ENCODE measurements around the gene LYVE1. TPM values are rescaled to one million over a fixed set of nuclear protein-coding genes. Genes with fewer than 3 reads are reported as not detected.

The LYVE1 gene
- total RNA-seq, 1 experiment from 2014 or later = 0.11 TPM

DNA sequence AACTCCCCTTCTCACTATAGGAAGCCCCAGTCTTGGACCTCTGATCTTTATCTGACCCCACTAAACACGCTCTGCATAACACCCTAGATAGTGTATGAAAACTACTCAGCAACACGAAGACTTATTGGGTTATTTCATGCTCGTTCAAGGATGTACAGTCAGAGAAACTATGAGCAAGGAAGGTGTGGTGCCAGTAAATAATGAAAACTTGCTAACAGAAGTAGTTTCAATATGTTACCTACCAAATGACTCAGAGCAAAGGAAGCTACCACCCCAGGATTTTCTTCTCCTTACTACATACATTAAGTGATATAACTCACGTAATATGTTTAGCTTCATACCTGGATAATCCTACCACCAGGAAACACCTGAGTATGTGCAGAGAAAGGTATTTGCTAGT lies 25.9 kb upstream of the LYVE1 start:
- Histone ChIP-seq H3K36me3 (ENCODE audit: insufficient read depth, low read length, poor library complexity, severe bottlenecking) (no peaks in the 10 kb centered on the region), H3K9me3 (ENCODE audit: low read depth, low read length, poor library complexity, severe bottlenecking) (no peaks in the 10 kb centered on the region), H3K27ac (ENCODE audit: low read depth, low read length, poor library complexity, severe bottlenecking) (no peak overlapping the region), H3K4me3 (ENCODE audit: low read depth, low read length, poor library complexity, severe bottlenecking) (no peak overlapping the region), H3K27me3 (replicated peaks; ENCODE audit: insufficient read depth, low read depth, low read length, poor library complexity) (no peaks in the 10 kb centered on the region), H3K4me1 (ENCODE audit: insufficient read depth, low read length, poor library complexity, severe bottlenecking) (peaks cover 36% of the 10 kb centered on the region)
- no peak for TF ChIP-seq EZH2 (IDR thresholded peaks at IDR 0.05; ENCODE audit: borderline replicate concordance, low read depth, low read length, poor library complexity, severe bottlenecking)
- TF ChIP-seq, protein P1, sequence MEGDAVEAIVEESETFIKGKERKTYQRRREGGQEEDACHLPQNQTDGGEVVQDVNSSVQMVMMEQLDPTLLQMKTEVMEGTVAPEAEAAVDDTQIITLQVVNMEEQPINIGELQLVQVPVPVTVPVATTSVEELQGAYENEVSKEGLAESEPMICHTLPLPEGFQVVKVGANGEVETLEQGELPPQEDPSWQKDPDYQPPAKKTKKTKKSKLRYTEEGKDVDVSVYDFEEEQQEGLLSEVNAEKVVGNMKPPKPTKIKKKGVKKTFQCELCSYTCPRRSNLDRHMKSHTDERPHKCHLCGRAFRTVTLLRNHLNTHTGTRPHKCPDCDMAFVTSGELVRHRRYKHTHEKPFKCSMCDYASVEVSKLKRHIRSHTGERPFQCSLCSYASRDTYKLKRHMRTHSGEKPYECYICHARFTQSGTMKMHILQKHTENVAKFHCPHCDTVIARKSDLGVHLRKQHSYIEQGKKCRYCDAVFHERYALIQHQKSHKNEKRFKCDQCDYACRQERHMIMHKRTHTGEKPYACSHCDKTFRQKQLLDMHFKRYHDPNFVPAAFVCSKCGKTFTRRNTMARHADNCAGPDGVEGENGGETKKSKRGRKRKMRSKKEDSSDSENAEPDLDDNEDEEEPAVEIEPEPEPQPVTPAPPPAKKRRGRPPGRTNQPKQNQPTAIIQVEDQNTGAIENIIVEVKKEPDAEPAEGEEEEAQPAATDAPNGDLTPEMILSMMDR (conservative IDR thresholded peaks at IDR 0.05; ENCODE audit: low read depth, low read length) = no peak
- no TSS peak for BruUV-seq (replicated peaks)
- intact Hi-C loops (cut with micrococcal nuclease; ENCODE audit: unreplicated experiment) = no loop called here
- POLR2A ChIA-PET (ENCODE audit: low non-redundant PET) = no interaction called here
- CTCF ChIA-PET = no interaction called here
- DNase-seq (ENCODE audit: low spot score) = no peak

DNA sequence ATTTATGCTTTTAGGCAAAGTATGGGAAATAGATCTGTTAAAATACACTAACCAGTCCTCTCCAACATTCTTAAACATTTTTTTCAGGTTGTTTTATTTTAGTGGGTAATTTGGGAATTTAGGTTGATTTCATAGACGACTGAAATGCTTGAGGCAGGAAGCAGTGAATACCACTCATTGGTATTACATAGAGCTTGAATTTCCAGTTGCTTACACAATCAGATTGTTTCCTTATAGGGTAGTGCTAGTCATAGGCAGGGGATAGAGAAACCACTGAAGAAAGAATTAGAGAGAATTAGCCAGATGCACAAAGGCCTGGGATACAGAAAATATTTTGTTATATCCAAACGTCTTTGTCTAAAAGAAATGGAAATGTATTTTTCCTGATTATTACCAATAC lies 23.9 kb upstream of the LYVE1 start:
- no peaks in the 10 kb centered on the region for H3K27me3 ChIP-seq (replicated peaks; ENCODE audit: insufficient read depth, low read depth, low read length, poor library complexity)
- DNase-seq (ENCODE audit: low spot score) = peak; percentile 64
- intact Hi-C loops (cut with micrococcal nuclease; ENCODE audit: unreplicated experiment) = no loop called here
- peak overlapping the region; percentile 94 for H3K27ac ChIP-seq (ENCODE audit: low read depth, low read length, poor library complexity, severe bottlenecking)
- TF ChIP-seq, protein P1 (conservative IDR thresholded peaks at IDR 0.05; ENCODE audit: low read depth, low read length) = no peak
- TF ChIP-seq EZH2 (IDR thresholded peaks at IDR 0.05; ENCODE audit: borderline replicate concordance, low read depth, low read length, poor library complexity, severe bottlenecking) = no peak
- H3K4me1 ChIP-seq (ENCODE audit: insufficient read depth, low read length, poor library complexity, severe bottlenecking) = peaks cover 43% of the 10 kb centered on the region
- ChIA-PET CTCF (no interaction called here), POLR2A (ENCODE audit: low non-redundant PET) (no interaction called here)
- H3K36me3 ChIP-seq (ENCODE audit: insufficient read depth, low read length, poor library complexity, severe bottlenecking) = no peaks in the 10 kb centered on the region
- H3K9me3 ChIP-seq (ENCODE audit: low read depth, low read length, poor library complexity, severe bottlenecking) = no peaks in the 10 kb centered on the region
- no peak overlapping the region for H3K4me3 ChIP-seq (ENCODE audit: low read depth, low read length, poor library complexity, severe bottlenecking)
- BruUV-seq (replicated peaks) = no TSS peak

DNA sequence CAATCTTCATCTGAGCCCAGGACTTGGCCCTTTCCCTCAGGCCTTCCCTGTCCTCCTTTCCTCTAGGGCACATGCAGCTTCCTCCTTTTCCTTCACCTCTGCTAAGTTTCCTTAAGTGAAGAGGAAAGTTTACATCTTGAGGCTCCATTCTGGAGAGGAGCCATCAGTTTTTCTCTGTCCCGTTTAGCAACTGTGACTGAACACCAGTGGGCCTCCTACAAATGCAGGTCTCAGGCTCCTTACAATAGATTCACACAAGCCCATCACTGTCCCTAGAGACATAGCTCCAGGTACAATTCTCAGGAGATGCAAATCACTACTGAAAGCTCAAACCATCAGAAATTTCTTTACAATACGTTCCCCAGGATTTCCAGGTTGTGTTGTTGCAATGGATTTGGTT lies 23.3 kb upstream of the LYVE1 start:
- intact Hi-C loops (cut with micrococcal nuclease; ENCODE audit: unreplicated experiment) = no loop called here
- H3K4me1 ChIP-seq (ENCODE audit: insufficient read depth, low read length, poor library complexity, severe bottlenecking) = peaks cover 49% of the 10 kb centered on the region
- H3K27me3 ChIP-seq (replicated peaks; ENCODE audit: insufficient read depth, low read depth, low read length, poor library complexity) = no peaks in the 10 kb centered on the region
- CTCF ChIA-PET = no interaction called here
- TF ChIP-seq, protein P1 (conservative IDR thresholded peaks at IDR 0.05; ENCODE audit: low read depth, low read length) = no peak
- no peak for TF ChIP-seq EZH2 (IDR thresholded peaks at IDR 0.05; ENCODE audit: borderline replicate concordance, low read depth, low read length, poor library complexity, severe bottlenecking)
- POLR2A ChIA-PET (ENCODE audit: low non-redundant PET) = no interaction called here
- BruUV-seq (replicated peaks) = no TSS peak
- H3K4me3 ChIP-seq (ENCODE audit: low read depth, low read length, poor library complexity, severe bottlenecking) = no peak overlapping the region
- no peaks in the 10 kb centered on the region for H3K9me3 ChIP-seq (ENCODE audit: low read depth, low read length, poor library complexity, severe bottlenecking)
- no peak for DNase-seq (ENCODE audit: low spot score)
- peak overlapping the region; percentile 94 for H3K27ac ChIP-seq (ENCODE audit: low read depth, low read length, poor library complexity, severe bottlenecking)
- no peaks in the 10 kb centered on the region for H3K36me3 ChIP-seq (ENCODE audit: insufficient read depth, low read length, poor library complexity, severe bottlenecking)

Data from A673 (cell line).